Astrocyte (in vitro differentiated cells and primary cell): ENCODE data around the gene CNTN1. TPM values are rescaled to one million over a fixed set of nuclear protein-coding genes. Genes with fewer than 3 reads are reported as not detected.

Source experiments
- DNase-seq: peaks from one replicate; pipeline ENCODE4 v3.0.0-alpha.2; 2010; ENCODE audit warnings: low read depth
- FAIRE-seq: peaks from 2 replicates; lab custom pipeline; 2011; peaks lifted over from hg19 to GRCh38; lab: Jason Lieb, UNC
- H2AFZ ChIP-seq: 2 replicates; pipeline ENCODE4 v1.6.0; 2012; ENCODE audit warnings: low read depth, low read length, inconsistent platforms
- H3K27ac ChIP-seq: 2 replicates; pipeline ENCODE4 v1.5.1; 2011; ENCODE audit warnings: low read depth, low read length, inconsistent platforms
- H3K27me3 ChIP-seq: 2 replicates; pipeline ENCODE4 v1.6.0; 2011; ENCODE audit warnings: low read length, inconsistent platforms; ENCODE audit not compliant: insufficient read depth
- H3K36me3 ChIP-seq: 2 replicates; pipeline ENCODE4 v1.5.1; 2011; ENCODE audit warnings: low read length, inconsistent platforms; ENCODE audit not compliant: insufficient read depth
- H3K4me1 ChIP-seq: 2 replicates; pipeline ENCODE4 v1.5.1; 2011; ENCODE audit warnings: low read length, inconsistent platforms; ENCODE audit not compliant: insufficient read depth
- H3K4me2 ChIP-seq: 2 replicates; pipeline ENCODE4 v1.6.0; 2012; ENCODE audit warnings: low read length, inconsistent platforms
- H3K4me3 ChIP-seq: 2 replicates; pipeline ENCODE4 v1.5.1; 2011; ENCODE audit warnings: low read depth, mild to moderate bottlenecking, low read length, inconsistent platforms; ENCODE audit not compliant: insufficient read depth
- H3K79me2 ChIP-seq: 2 replicates; pipeline ENCODE4 v1.6.0; 2012; ENCODE audit warnings: mild to moderate bottlenecking, low read length, inconsistent platforms; ENCODE audit not compliant: insufficient read depth
- H3K9ac ChIP-seq: 2 replicates; pipeline ENCODE4 v1.6.0; 2012; ENCODE audit warnings: mild to moderate bottlenecking, low read length, inconsistent platforms
- H3K9me3 ChIP-seq: 2 replicates; pipeline ENCODE4 v1.5.1; 2012; ENCODE audit warnings: low read depth, mild to moderate bottlenecking, low read length, inconsistent platforms; ENCODE audit not compliant: insufficient read depth
- H4K20me1 ChIP-seq: 2 replicates; pipeline ENCODE4 v1.6.0; 2012; ENCODE audit warnings: low read length, inconsistent platforms; ENCODE audit not compliant: insufficient read depth
- H3K27ac Mint-ChIP-seq: one replicate; pipeline ENCODE4 v1.8.0; 2021; ENCODE audit warnings: mild to moderate bottlenecking, mixed read lengths; ENCODE audit not compliant: unreplicated experiment
- H3K27me3 Mint-ChIP-seq: one replicate; pipeline ENCODE4 v1.8.0; 2021; ENCODE audit warnings: low read depth, mixed read lengths; ENCODE audit not compliant: unreplicated experiment
- H3K36me3 Mint-ChIP-seq: one replicate; pipeline ENCODE4 v1.8.0; 2021; ENCODE audit warnings: low read depth, mixed read lengths; ENCODE audit not compliant: unreplicated experiment
- H3K4me1 Mint-ChIP-seq: one replicate; pipeline ENCODE4 v1.8.0; 2021; ENCODE audit warnings: low read depth, mixed read lengths; ENCODE audit not compliant: unreplicated experiment
- H3K4me3 Mint-ChIP-seq: one replicate; pipeline ENCODE4 v1.8.0; 2021; ENCODE audit warnings: mild to moderate bottlenecking, moderate library complexity, mixed read lengths; ENCODE audit not compliant: unreplicated experiment
- H3K9me3 Mint-ChIP-seq: one replicate; pipeline ENCODE4 v1.8.0; 2021; ENCODE audit warnings: mild to moderate bottlenecking, mixed read lengths; ENCODE audit not compliant: unreplicated experiment
- EZH2 ChIP-seq: IDR thresholded peaks from 2 replicates; pipeline ENCODE4 v1.6.1; 2012; ENCODE audit warnings: mild to moderate bottlenecking, low read length, inconsistent platforms; ENCODE audit not compliant: insufficient read depth
- total RNA-seq: library from RNA; stranded (reverse); gene quantifications from 2 replicates; pipeline ENCODE4 v1.2.1, GENCODE V29; 2021
- TF ChIP-seq, protein P1 (sequence below): IDR thresholded peaks from 2 replicates; pipeline ENCODE4 v1.5.1; 2011; ENCODE audit warnings: low read depth, mild to moderate bottlenecking, inconsistent platforms, low read length, moderate library complexity; ENCODE audit not compliant: insufficient read depth

CNTN1 gene
- total RNA-seq, 1 donor from 2014 or later: 2.1 TPM

DNA sequence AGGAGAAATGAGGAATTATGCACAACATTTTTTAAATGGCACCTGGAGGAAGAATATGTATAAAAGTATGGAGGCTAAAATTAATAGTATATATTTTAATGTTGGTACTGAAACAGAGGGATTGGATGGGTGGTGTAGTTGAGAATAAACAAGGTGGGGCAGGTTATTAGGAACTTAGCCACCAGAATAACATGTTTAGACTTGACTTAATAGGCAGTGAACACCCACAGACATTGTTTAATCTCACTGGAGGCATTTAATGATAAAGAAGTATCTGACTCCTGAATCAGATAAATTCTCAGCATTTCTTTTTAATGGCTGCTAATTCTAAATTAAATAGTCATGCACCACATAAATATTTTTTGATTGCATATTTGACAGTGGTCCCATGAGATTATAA, 139.7 kb downstream of the CNTN1 start:
- Histone ChIP-seq H3K36me3 (no peaks in the 10 kb centered on the region), H3K27me3 (no peaks in the 10 kb centered on the region), H3K4me2 (no peak overlapping the region), H2AFZ (no peak overlapping the region), H4K20me1 (no peaks in the 10 kb centered on the region), H3K27ac (no peak overlapping the region), H3K9me3 (no peaks in the 10 kb centered on the region), H3K4me1 (no peaks in the 10 kb centered on the region), H3K4me3 (no peak overlapping the region), H3K9ac (no peak overlapping the region), H3K79me2 (no peaks in the 10 kb centered on the region)
- peaks cover 9% of the 10 kb centered on the region for H3K4me1 Mint-ChIP-seq
- TF ChIP-seq EZH2: no peak
- TF ChIP-seq, protein P1, sequence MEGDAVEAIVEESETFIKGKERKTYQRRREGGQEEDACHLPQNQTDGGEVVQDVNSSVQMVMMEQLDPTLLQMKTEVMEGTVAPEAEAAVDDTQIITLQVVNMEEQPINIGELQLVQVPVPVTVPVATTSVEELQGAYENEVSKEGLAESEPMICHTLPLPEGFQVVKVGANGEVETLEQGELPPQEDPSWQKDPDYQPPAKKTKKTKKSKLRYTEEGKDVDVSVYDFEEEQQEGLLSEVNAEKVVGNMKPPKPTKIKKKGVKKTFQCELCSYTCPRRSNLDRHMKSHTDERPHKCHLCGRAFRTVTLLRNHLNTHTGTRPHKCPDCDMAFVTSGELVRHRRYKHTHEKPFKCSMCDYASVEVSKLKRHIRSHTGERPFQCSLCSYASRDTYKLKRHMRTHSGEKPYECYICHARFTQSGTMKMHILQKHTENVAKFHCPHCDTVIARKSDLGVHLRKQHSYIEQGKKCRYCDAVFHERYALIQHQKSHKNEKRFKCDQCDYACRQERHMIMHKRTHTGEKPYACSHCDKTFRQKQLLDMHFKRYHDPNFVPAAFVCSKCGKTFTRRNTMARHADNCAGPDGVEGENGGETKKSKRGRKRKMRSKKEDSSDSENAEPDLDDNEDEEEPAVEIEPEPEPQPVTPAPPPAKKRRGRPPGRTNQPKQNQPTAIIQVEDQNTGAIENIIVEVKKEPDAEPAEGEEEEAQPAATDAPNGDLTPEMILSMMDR: no peak
- no peaks in the 10 kb centered on the region for H3K27me3 Mint-ChIP-seq
- no peaks in the 10 kb centered on the region for H3K36me3 Mint-ChIP-seq
- no peak for DNase-seq
- H3K27ac Mint-ChIP-seq: no peak overlapping the region
- FAIRE-seq: no peak
- no peaks in the 10 kb centered on the region for H3K9me3 Mint-ChIP-seq
- no peak overlapping the region for H3K4me3 Mint-ChIP-seq

DNA sequence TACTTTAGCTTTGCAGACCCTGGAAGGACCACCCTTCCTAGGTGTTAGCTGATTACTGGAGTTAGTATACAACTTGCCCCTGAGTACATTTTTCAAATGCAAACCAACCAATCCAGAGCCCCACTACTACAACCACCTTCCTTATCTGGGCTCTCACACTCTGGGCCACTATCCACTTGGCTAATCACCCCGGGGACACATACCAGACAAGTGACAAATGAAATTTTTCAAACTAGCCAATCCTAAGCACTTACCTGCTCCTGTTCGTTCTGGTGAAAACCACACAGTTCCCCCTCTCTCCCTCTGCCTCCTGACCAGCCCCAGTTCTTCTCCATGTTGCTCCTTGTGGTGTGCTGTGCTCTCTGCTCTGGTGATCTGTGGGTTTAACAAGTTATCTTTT, 140.4 kb downstream of the CNTN1 start:
- Mint-ChIP-seq H3K36me3 (no peaks in the 10 kb centered on the region), H3K9me3 (no peaks in the 10 kb centered on the region), H3K4me3 (no peak overlapping the region), H3K27ac (no peak overlapping the region), H3K27me3 (no peaks in the 10 kb centered on the region), H3K4me1 (peaks cover 9% of the 10 kb centered on the region)
- Histone ChIP-seq H3K9ac (no peak overlapping the region), H3K79me2 (no peaks in the 10 kb centered on the region), H3K9me3 (no peaks in the 10 kb centered on the region), H3K27me3 (no peaks in the 10 kb centered on the region), H3K36me3 (no peaks in the 10 kb centered on the region), H3K27ac (no peak overlapping the region), H3K4me1 (no peaks in the 10 kb centered on the region), H2AFZ (no peak overlapping the region), H3K4me2 (no peak overlapping the region), H3K4me3 (no peak overlapping the region), H4K20me1 (no peaks in the 10 kb centered on the region)
- no peak for DNase-seq
- TF ChIP-seq EZH2: no peak
- TF ChIP-seq, protein P1: no peak
- FAIRE-seq: no peak

DNA sequence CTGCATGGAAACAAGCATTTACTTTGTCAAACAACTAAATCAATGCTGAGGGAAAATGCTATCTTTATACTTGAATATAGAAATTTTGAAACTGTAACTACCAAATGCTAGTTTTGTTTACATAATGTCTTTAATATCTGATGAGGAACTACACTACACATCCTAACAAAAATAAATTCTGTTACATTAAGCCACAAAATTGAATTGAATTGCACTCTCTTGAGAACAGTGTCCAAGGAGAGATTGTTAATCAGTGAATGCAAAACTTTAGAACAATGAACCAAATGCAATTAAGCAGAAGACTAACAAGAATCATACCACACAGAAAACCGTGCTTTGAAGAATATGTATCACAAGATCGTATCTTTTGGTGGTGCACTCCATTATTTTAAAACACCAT, 141.6 kb downstream of the CNTN1 start:
- Histone ChIP-seq H3K4me3 (no peak overlapping the region), H3K4me1 (no peaks in the 10 kb centered on the region), H3K79me2 (no peaks in the 10 kb centered on the region), H3K27ac (no peak overlapping the region), H3K9ac (no peak overlapping the region), H4K20me1 (no peaks in the 10 kb centered on the region), H3K9me3 (peaks cover 5% of the 10 kb centered on the region), H3K36me3 (no peaks in the 10 kb centered on the region), H3K27me3 (no peaks in the 10 kb centered on the region), H2AFZ (no peak overlapping the region), H3K4me2 (no peak overlapping the region)
- TF ChIP-seq, protein P1: no peak
- TF ChIP-seq EZH2: no peak
- no peak overlapping the region for H3K27ac Mint-ChIP-seq
- H3K4me3 Mint-ChIP-seq: no peak overlapping the region
- FAIRE-seq (no peak), DNase-seq (no peak)
- H3K9me3 Mint-ChIP-seq: no peaks in the 10 kb centered on the region
- H3K27me3 Mint-ChIP-seq: no peaks in the 10 kb centered on the region
- no peaks in the 10 kb centered on the region for H3K36me3 Mint-ChIP-seq
- H3K4me1 Mint-ChIP-seq: peaks cover 9% of the 10 kb centered on the region
